Measurements from ENCODE around the gene NDRG2. TPM values are rescaled to one million over a fixed set of nuclear protein-coding genes. Genes with fewer than 3 reads are reported as not detected.

The NDRG2 gene
- total and polyA plus RNA-seq, 9 of the 15 experiments (the other 6 are each of a cell fraction or from before 2014, with no cell fraction given): 10.1 to 105 (median 41.0) TPM

- intact Hi-C loops (cut with micrococcal nuclease): no loop called here
- no peak overlapping the region for H3K4me2 ChIP-seq (ENCODE audit: insufficient read depth, low read length)
- WGBS (ENCODE audit: insufficient coverage, low coverage, missing lambda C conversion rate): 31% methylated on average over 12 of the region's 13 CpGs
- no peaks in the 10 kb centered on the region for H3K9me3 ChIP-seq (replicated peaks; ENCODE audit: control insufficient read depth, insufficient read depth, low read depth, low read length)
- BruUV-seq (replicated peaks): no TSS peak
- H3K27me3 ChIP-seq (ENCODE audit: control insufficient read depth in 2 of 2, insufficient read depth in 2 of 2, low read length in 2 of 2): no peaks in the 10 kb centered on the region
- ATAC-seq (peak; percentile 32; the same call in 1 of the 3 replicates), FAIRE-seq (no peak), DNase-seq (ENCODE audit: extremely low read depth in 1 of 4, low spot score in 3 of 4) (no peak)
- TF ChIP-seq MAX (CRISPR knock-in tag; IDR thresholded peaks at IDR 0.05): no peak
- no peak for TF ChIP-seq KAT7 (CRISPR knock-in tag; IDR thresholded peaks at IDR 0.05; ENCODE audit: borderline replicate concordance)
- TF ChIP-seq ETV5 (CRISPR knock-in tag; IDR thresholded peaks at IDR 0.05; ENCODE audit: low read depth): no peak
- TF ChIP-seq NONO (IDR thresholded peaks at IDR 0.05; ENCODE audit: low read depth in 2 of 2, low read length in 1 of 2): no peak
- TF ChIP-seq MTA2 (IDR thresholded peaks at IDR 0.05; ENCODE audit: low read depth): no peak
- TF ChIP-seq ZNF512 (tag; IDR thresholded peaks at IDR 0.05): no peak
- no peak for TF ChIP-seq ZNF23 (CRISPR knock-in tag; IDR thresholded peaks at IDR 0.05)
- no peak for TF ChIP-seq GABPB1 (CRISPR knock-in tag; IDR thresholded peaks at IDR 0.05)
- no peak for TF ChIP-seq ELF2 (CRISPR knock-in tag; IDR thresholded peaks at IDR 0.05)
- no peak for TF ChIP-seq POLR2AphosphoS2 (IDR thresholded peaks at IDR 0.05; ENCODE audit: low read length)
- no peak for TF ChIP-seq IFI16 (CRISPR knock-in tag; IDR thresholded peaks at IDR 0.05)
- TF ChIP-seq ZNF12 (CRISPR knock-in tag; IDR thresholded peaks at IDR 0.05): no peak
- H3K4me3 ChIP-seq: no peak overlapping the region
- no peak overlapping the region for H3K9ac ChIP-seq (ENCODE audit: insufficient read depth in 1 of 2, low read depth in 2 of 2, low read length in 2 of 2)
- in situ Hi-C loops (cut with MboI): no loop called here
- no peaks in the 10 kb centered on the region for H3K79me2 ChIP-seq (ENCODE audit: control insufficient read depth, insufficient read depth, low read length)
- no peaks in the 10 kb centered on the region for H3K36me3 ChIP-seq (ENCODE audit: control insufficient read depth, insufficient read depth, low read length)
- H3K9me1 ChIP-seq (ENCODE audit: control insufficient read depth, insufficient read depth, low read length): no peaks in the 10 kb centered on the region
- H4K20me1 ChIP-seq (replicated peaks; ENCODE audit: control insufficient read depth, insufficient read depth, low read length): no peaks in the 10 kb centered on the region
- no peak overlapping the region for H3K27ac ChIP-seq (ENCODE audit: extremely low read depth, low read depth, low read length)
- ChIA-PET POLR2A (interaction anchor here (0.7 kb wide), 1 partner anchor 27 kb away, joined by 4 read pairs; no protein-coding TSS in a partner anchor), CTCF (ENCODE audit: low intra/inter-chr PET ratio) (no interaction called here)
- H2AFZ ChIP-seq (ENCODE audit: low read depth, low read length): peak overlapping the region; percentile 74
- no peaks in the 10 kb centered on the region; a peak in 2 of 5 replicates for H3K4me1 ChIP-seq (replicated peaks in 1 of 2; ENCODE audit: control insufficient read depth in 2 of 2, insufficient read depth in 2 of 2, low read length in 2 of 2)
Measured at GRCh38 chr14:21060614-21061346, 35.9 kb upstream of the NDRG2 start.

Measured in K562 (cell line).